ENCODE measurements around the gene MAP3K8. TPM values are rescaled to one million over a fixed set of nuclear protein-coding genes. Genes with fewer than 3 reads are reported as not detected.

MAP3K8 gene
- total RNA-seq: 8.1 and 10.6 TPM in 2 replicates
- 4.2 and 5.2 TPM in 2 replicates for polyA plus RNA-seq
- polyA plus RNA-seq (2011; cell fraction: cytosol; rRNA removed): 4.4 and 5.3 TPM in 2 replicates
- 16.4 and 18.8 TPM in 2 replicates for polyA plus RNA-seq (2011; cell fraction: nucleus; rRNA removed)
- 5.4 and 6.8 TPM in 2 replicates for polyA plus RNA-seq (2012)
- polyA minus RNA-seq: 2.9 and 6.6 TPM in 2 replicates
- 7.8 TPM for polyA minus RNA-seq (2011; cell fraction: cytosol; rRNA and poly(A)+ RNA removed)
- polyA minus RNA-seq (2011; cell fraction: nucleus; rRNA and poly(A)+ RNA removed): 13.4 and 15.1 TPM in 2 replicates
- percentile 74 among the genes with signal in this experiment for Bru-seq, nascent RNA
- percentile 37 among the genes with signal in this experiment for BruChase-seq, experiment 1, labeled RNA remaining after a 6-hour chase
- percentile 45 among the genes with signal in this experiment for BruChase-seq, experiment 2, labeled RNA remaining after a 2-hour chase
- long read RNA-seq, transcript MAP3K8-203 (3 exons, 932 nt): major isoform, 5 of 21 reads
- long read RNA-seq, partial matches to known transcripts: 8 of 21 reads
- long read RNA-seq, other reads (novel, unspliced or antisense): 4 of 21 reads

- peak within 1 kb of the TSS; percentile 84 for H3K27ac ChIP-seq (ENCODE audit: insufficient read depth, low read depth, low read length)
- ChIA-PET CTCF (interaction anchor here (0.6 to 3.3 kb wide), 5 partner anchors 16 to 157 kb away, joined by 3 to 15 read pairs (median 4); no protein-coding TSS in a partner anchor), POLR2A (interaction anchor here (0.6 to 1.4 kb wide), 11 partner anchors 10 to 655 kb away, joined by 3 to 8 read pairs (median 4); partner anchors contain the start of gene MTPAP)
- peak; percentile 97 for DNase-seq (ENCODE audit: low read depth, low spot score)
- H2AFZ ChIP-seq (ENCODE audit: low read depth, low read length): peak within 1 kb of the TSS; percentile 77
- dilution Hi-C loops (cut with MboI; ENCODE audit: extremely low pct_ligation_motif_present, low sequenced_read_pairs): no loop called here
- H3K4me1 ChIP-seq (ENCODE audit: control insufficient read depth, extremely low read depth, insufficient read depth, low read length): peaks cover 21% of the 10 kb centered on the region
- no peak for TF ChIP-seq CTCF (IDR thresholded peaks at IDR 0.05; ENCODE audit: extremely low read depth in 1 of 2, insufficient read depth in 1 of 2, low read depth in 1 of 2, low read length in 2 of 2)
- peak; percentile 39 for TF ChIP-seq POLR2AphosphoS5 (IDR thresholded peaks at IDR 0.05; ENCODE audit: insufficient read depth, low read depth, low read length)
- TF ChIP-seq EZH2 (IDR thresholded peaks at IDR 0.05; ENCODE audit: borderline replicate concordance, low read depth, low read length, severe bottlenecking): no peak
- peak; percentile 20 for TF ChIP-seq FOS (IDR thresholded peaks at IDR 0.05; ENCODE audit: borderline replicate concordance, insufficient read depth, low read length)
- TF ChIP-seq GATA2 (IDR thresholded peaks at IDR 0.05; ENCODE audit: insufficient read depth, insufficient read length, low read depth, low read length): no peak
- peak; percentile 88 for TF ChIP-seq POLR2A (IDR thresholded peaks at IDR 0.05; ENCODE audit: low read depth, low read length)
- no peaks in the 10 kb centered on the region for H3K9me1 ChIP-seq (replicated peaks; ENCODE audit: control insufficient read depth, extremely low read depth, insufficient read depth, low read length)
- peak; percentile 79 for FAIRE-seq
- H4K20me1 ChIP-seq (replicated peaks; ENCODE audit: control insufficient read depth, extremely low read depth, insufficient read depth, low read length): no peaks in the 10 kb centered on the region
- H3K36me3 ChIP-seq (ENCODE audit: control insufficient read depth in 2 of 2, extremely low read depth in 1 of 2, insufficient read depth in 2 of 2, low read length in 2 of 2): no peaks in the 10 kb centered on the region
- peak within 1 kb of the TSS; percentile 69 for H3K9ac ChIP-seq (replicated peaks; ENCODE audit: extremely low read depth, insufficient read depth, low read length)
- H3K79me2 ChIP-seq (ENCODE audit: control insufficient read depth, insufficient read depth, low read length): peaks cover 4% of the 10 kb centered on the region
- no peaks in the 10 kb centered on the region for H3K9me3 ChIP-seq (replicated peaks; ENCODE audit: control insufficient read depth, insufficient read depth, low read length)
- intact Hi-C loops (cut with micrococcal nuclease): loop anchor here (1.0 to 2.0 kb wide), 3 partner anchors 15 to 100 kb away; no protein-coding TSS in a partner anchor
- H3K27me3 ChIP-seq (ENCODE audit: control insufficient read depth in 2 of 2, insufficient read depth in 2 of 2, low read length in 2 of 2): no peaks in the 10 kb centered on the region
- peak within 1 kb of the TSS; percentile 93 for H3K4me2 ChIP-seq (ENCODE audit: insufficient read depth, low read length)
- no TSS peak for BruUV-seq (replicated peaks)
- peak within 1 kb of the TSS; percentile 70 to 78 (median 74) for H3K4me3 ChIP-seq (replicated peaks in 1 of 3; ENCODE audit: insufficient read depth in 1 of 3, low read depth in 1 of 3, low read length in 3 of 3)
These were observed at the start of gene MAP3K8 for GRCh38 chr10:30433730-30434272. Gene MAP3K8 (plus strand): TSS chr10:30434184. CDS start chr10:30438939, 4,755 bp downstream.

All from endothelial cell of umbilical vein (primary cell).